GM21717 (cell line): ENCODE data around the gene IL4R.
"Not testable (repeated sequence)": the region's sequence is repeated elsewhere in the genome, so short reads cannot be mapped to it uniquely, and the experiment has no call there.

Experiments
- ATAC-seq: cut with Tn5 transposase; IDR thresholded peaks from one replicate; pipeline ENCODE4 v1.9.1; 2021; ENCODE audit warnings: mild to moderate bottlenecking, moderate library complexity; ENCODE audit not compliant: unreplicated experiment

Gene IL4R

DNA sequence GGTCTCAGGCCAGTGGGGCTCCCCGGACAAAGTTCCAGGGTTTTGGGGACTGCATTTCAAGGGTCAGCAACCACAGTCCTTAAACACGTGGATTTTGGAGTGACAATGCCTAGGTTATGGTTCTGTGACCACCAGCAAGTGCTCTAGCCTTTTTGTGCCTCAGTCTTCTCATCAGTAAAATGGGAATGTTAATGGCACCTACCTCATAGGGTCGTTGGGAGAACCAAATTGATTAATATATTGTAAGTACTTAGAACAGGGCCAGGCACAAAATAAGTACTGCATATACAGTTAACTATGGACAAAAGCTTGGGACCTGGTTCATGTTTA, 13.8 kb downstream of the IL4R start:
- no peak for ATAC-seq

DNA sequence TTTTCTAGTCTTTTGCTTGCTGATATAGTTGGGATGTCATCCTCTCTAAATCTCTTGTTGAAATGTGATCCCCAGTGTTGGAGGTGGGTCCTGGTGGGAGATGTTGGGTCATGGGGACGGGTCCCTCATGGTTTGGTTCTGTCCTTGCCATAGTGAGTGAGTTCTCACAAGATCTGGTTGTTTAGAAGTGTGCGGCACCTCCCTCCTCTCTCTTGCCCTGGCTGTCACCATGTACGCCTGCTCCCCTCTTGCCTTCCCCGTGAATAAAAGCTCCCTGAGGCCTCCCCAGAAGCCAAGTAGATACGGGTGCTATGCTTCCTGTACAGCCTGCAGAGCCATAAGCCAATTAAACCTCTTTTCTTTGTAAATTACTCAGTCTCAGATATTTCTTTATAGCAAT, 15.2 kb downstream of the IL4R start:
- ATAC-seq, result no peak

DNA sequence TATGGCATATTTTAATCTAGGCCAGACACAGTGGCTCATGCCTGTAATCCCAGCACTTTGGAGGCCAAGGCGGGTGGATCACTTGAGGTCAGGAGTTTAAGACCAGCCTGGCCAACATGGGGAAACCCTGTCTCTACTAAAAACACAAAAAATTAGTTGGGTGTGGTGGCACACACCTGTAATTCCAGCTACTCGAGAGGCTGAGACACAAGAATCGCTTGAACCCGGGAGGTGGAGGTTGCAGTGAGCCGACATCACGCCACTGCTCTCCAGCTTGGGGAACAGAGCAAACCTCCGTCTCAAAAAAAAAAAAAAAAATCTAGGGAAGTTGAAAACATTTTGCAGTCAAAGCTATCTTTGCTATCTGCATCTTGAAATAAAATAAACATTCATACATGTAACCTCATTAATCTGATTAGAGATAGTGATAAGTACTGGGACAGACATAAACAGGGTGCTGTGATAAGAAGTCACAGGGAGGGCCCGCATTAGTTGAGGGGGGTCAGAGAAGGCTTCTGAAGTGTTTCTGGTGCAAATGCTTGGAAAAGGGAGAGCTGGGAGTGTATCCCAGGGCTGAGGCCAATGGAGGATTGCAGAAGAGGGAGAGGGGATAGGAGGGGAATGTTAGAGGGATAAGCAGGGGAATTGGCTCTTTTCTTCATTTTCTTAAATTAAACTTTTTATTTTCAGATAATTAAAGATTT, 15.8 kb downstream of the IL4R start:
- ATAC-seq, result not testable (repeated sequence)

DNA sequence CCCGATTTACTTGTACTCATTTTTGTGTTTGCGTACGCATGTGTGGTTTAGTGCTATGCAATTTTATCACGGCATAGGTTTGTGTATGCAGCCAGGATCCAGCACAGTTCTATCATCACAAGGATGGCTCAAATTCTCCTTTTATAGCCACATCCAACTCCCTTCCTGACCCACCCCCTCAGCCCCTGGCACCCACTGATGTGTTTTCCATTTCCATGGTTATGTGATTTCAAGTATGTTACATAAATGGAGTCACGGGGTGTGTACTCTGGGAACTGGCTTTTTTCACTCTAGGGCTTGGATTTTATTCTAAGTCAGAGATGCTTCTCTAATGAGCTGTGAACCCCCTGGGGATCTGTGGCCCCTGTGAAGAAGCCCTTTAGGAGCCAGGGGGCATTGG, 16.8 kb downstream of the IL4R start:
- no peak for ATAC-seq

- ATAC-seq, result no peak
Measured at GRCh38 chr16:27332105-27332504, 18.3 kb downstream of the IL4R start.

DNA sequence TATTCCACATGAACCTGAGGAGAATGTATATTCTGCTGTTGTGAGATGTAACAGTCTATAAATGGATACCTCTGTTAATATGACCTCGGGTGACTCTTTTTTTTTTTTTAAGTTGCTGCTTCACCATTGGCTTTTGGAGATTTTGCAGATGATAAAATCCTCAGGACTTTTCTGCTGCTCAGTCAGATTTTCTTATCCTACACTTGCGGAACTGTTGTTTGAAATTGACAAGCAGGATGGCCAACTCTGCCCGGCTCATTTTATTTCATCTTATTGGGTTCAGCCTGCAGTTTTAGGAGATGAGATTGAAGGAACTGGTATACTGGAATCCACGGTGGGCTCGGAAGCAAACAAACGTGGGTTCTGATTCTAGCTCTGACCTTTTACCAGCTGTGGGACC, 19.3 kb downstream of the IL4R start:
- ATAC-seq, result no peak

GRCh38 chr16:27333549-27333948, 19.8 kb downstream of the IL4R start:
- no peak for ATAC-seq

GRCh38 chr16:27334192-27334764, 20.5 kb downstream of the IL4R start:
- ATAC-seq, result no peak

DNA sequence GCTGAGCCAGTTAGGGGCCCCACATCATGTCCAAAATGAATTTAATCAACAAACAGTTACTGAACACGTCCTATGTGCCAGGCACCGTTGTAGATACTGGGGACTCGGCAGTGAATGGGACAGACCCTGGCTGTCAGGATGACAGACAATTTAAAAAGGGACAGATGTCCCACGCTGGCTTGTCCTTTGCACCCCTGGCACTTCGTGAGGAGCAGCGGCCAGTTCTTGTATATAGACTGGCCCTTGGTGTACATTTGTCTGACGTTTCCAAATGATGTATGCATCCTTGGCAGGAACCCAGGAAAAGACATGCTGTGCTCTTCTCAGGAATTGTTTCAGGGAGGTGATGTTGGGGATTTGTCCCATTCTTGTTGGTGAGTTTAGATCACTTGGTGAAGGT, 21.1 kb downstream of the IL4R start:
- ATAC-seq, result no peak

GRCh38 chr16:27335349-27336053, 21.7 kb downstream of the IL4R start:
- ATAC-seq, result no peak

DNA sequence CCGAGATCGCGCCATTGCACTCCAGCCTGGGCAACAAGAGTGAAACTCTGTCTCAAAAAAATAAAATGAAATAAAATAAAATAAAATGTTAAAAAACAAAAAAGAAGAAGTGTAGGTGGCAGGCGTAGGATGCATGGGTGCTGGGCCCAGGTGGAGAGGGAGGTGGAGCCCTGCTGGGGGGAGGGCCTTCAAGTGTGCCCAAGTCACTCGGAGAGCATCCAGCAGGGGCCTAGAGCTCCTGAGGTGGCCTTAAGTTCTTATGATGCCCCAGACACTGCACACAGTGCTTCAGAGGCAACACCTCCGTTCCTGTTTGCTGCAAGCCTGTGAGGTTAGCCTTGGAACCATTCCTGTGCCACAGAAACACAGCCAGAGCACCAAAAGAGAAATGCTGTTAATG, 23.2 kb downstream of the IL4R start:
- ATAC-seq, result no peak

DNA sequence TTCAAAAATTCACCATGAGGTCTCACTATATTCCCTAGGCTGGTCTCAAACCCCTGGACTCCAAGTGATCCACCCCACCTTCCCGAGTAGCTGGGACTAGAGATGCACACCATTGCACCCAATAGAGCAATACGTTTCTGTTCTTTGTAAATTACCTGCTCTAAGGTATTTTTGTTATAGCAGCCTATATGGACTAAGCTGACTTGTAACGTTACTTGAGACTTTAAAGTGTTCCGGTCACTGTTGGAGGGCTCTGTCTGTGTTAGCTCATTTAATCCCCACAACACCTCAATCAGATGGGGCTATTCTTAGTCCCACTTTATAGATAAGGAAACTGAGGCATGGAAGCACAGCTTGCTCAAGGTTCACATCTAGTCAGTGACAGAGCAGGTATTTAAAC, 25.4 kb downstream of the IL4R start:
- ATAC-seq, result no peak

- ATAC-seq, result no peak
Measured at GRCh38 chr16:27340654-27341053, 26.9 kb downstream of the IL4R start.

DNA sequence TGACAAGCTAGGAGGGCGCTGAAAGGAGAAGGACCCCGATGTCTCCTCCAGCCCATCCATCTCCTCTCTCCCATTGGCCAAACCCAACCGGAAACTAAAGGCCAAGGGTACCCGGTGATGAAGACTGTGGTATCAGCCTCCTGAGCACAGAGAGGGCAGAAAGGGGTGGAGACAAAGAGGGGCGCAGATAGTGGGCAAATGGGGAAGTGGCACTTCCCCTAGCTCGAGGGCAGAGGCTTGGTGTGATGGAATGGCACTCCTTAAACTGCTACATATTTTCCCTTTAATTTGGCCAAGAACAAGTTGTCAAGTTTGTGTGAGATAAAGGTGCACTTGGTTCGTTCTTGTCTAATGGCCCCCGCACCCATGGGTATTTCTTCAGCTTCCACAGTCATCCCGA, 27.8 kb downstream of the IL4R start:
- ATAC-seq, result no peak

DNA sequence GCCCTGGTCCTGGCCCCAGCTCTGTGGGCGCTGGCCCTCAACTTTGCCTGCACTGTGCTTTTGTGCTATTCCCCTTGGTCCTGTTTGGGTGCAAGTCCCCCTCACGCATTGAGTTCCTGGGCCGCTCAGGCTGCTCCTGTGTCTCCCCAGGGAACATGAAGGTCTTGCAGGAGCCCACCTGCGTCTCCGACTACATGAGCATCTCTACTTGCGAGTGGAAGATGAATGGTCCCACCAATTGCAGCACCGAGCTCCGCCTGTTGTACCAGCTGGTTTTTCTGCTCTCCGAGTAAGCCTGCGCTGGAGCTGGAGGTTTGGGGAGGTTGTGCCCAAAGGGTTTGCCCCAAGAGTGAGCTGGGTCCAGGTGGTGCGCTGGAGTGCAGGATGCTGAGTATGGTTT, 28.2 kb downstream of the IL4R start:
- no peak for ATAC-seq

DNA sequence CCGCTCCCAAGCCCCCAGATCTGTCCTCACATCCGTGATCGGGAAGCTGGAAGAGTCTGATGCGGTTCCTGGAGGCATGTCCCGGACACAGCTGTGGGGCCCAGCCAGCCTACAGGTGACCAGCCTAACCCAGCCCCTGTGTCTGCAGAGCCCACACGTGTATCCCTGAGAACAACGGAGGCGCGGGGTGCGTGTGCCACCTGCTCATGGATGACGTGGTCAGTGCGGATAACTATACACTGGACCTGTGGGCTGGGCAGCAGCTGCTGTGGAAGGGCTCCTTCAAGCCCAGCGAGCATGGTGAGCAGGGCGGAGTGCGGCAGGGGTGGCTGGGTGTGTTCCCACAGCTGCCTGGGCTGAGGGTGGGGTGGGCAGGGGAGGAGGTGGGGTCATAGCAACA, 30.9 kb downstream of the IL4R start:
- ATAC-seq, result no peak

- no peak for ATAC-seq
Measured at GRCh38 chr16:27345201-27345600, 31.4 kb downstream of the IL4R start.

DNA sequence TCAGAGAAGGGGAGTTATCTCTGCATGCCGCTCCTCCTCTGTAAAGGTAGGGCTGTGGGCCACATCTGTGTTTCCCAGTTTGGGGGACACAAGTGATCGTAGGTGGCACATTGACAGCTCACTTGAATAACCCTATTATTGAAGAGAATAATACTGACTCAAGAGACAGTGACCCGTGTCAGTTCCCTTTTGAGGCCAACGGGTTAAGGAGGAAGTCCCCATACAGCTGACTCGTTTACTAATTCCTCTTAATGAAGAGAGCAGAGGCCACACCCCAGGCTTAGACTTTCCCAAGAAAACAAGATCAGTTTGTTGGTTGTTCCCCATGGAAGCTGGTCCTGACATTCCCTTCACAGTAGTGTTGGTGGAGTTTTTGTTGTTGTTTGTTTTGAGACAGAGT, 33.0 kb downstream of the IL4R start:
- ATAC-seq, result no peak

GRCh38 chr16:27347930-27348685, 34.3 kb downstream of the IL4R start:
- no peak for ATAC-seq

GRCh38 chr16:27349276-27349675, 35.5 kb downstream of the IL4R start:
- ATAC-seq, result no peak

- no peak for ATAC-seq
Measured at GRCh38 chr16:27350006-27350405, 36.2 kb downstream of the IL4R start.

DNA sequence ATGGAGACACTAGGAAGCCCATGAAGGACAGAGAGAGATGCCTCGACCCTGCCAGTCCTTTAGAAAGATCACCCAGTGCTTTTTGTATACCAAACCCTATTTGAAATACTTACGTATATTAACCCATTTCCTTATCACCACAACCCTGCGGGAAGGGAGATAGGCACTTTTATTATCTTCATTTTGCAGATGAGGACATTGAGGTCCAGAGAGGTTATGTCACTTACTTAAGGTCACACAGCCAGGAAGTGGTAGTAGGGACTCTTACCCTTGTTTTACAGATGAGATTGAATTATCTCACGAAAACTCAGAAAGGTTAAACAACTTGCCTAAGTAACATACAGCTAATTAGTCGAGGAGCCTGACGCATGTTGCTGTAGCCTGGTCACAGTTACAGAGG, 38.2 kb downstream of the IL4R start:
- no peak for ATAC-seq
